Central memory CD8-positive, alpha-beta T cell (primary cell): ENCODE measurements around the gene TUBGCP2.

Experiments used
- ATAC-seq: fragments of 150-1000 bp; cut with Tn5 transposase; replicated peaks from 2 replicates; pipeline ENCODE4 v1.10.0; 2022; ENCODE audit warnings: mild to moderate bottlenecking, moderate FRiP score, moderate number of reproducible peaks; ENCODE audit not compliant: poor library complexity, severe bottlenecking; ENCODE audit errors: extremely low read depth
- DNase-seq, 2 donors: peaks; one replicate each; pipeline ENCODE4 v3.0.0; 2021; ENCODE audit warnings: low spot score in 2 of 2
- H3K27ac Mint-ChIP-seq: one replicate; pipeline ENCODE4 v1.8.0; 2022; ENCODE audit warnings: low read depth, mild to moderate bottlenecking, moderate library complexity, mixed read lengths
- H3K27me3 Mint-ChIP-seq: one replicate; pipeline ENCODE4 v1.8.0; 2022; ENCODE audit warnings: mixed read lengths
- H3K36me3 Mint-ChIP-seq: one replicate; pipeline ENCODE4 v1.8.0; 2022; ENCODE audit warnings: mild to moderate bottlenecking, moderate library complexity, mixed read lengths; ENCODE audit not compliant: insufficient read depth
- H3K4me1 Mint-ChIP-seq: one replicate; pipeline ENCODE4 v1.8.0; 2022; ENCODE audit warnings: mixed read lengths
- H3K4me3 Mint-ChIP-seq: one replicate; pipeline ENCODE4 v1.8.0; 2022; ENCODE audit warnings: mild to moderate bottlenecking, moderate library complexity, mixed read lengths
- H3K9me3 Mint-ChIP-seq: one replicate; pipeline ENCODE4 v1.8.0; 2022; ENCODE audit warnings: mixed read lengths

TUBGCP2 gene

DNA sequence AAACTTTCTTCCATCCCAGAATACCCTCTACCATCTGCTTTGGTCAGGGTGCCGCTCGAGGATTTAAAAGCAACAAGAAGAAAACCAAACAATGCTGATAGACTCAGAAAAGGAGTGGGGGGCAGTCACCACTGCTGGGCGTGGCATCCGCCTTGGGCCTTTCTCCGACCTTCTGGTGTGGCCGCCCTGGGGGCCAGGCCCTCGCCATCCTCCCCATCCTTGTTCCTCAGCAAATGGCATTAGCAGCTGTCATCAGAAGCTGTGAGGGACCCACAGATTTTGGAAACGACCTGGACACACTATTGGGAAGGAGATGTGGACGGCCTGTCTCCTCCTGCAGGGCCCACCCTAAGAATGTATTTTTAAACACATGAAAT is 4.1 kb upstream of the TUBGCP2 start:
- H3K4me1 Mint-ChIP-seq: peaks cover 15% of the 10 kb centered on the region
- H3K4me3 Mint-ChIP-seq: no peak overlapping the region
- ATAC-seq (no peak), DNase-seq (no peak)
- no peak overlapping the region for H3K27ac Mint-ChIP-seq
- no peaks in the 10 kb centered on the region for H3K9me3 Mint-ChIP-seq
- H3K36me3 Mint-ChIP-seq: peaks cover 21% of the 10 kb centered on the region
- no peaks in the 10 kb centered on the region for H3K27me3 Mint-ChIP-seq

- H3K27ac Mint-ChIP-seq: no peak overlapping the region
Observed at GRCh38 chr10:133312016-133312768, 3.5 kb upstream of the TUBGCP2 start.

DNA sequence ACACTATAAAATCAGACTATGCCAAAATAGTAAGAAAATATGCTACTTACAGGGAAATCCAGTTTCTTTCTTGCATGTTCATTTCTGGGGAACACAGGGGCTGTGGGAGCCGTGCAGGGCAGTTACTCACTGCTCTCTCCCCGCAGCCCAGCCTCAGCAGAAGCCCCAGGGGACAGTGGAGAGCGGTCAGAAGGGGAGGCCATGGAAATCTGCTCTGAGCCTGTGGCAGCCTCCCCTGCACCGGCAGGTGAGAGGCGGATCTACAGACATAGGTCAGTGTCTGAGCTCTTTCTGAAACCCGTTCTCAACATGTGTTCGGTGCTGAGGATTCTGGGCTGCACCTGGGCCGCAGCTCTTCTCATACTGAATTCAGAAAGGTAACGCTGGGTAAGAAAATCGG is 2.9 kb upstream of the TUBGCP2 start:
- H3K4me1 Mint-ChIP-seq: peaks cover 25% of the 10 kb centered on the region
- H3K27me3 Mint-ChIP-seq: no peaks in the 10 kb centered on the region
- peaks cover 25% of the 10 kb centered on the region for H3K36me3 Mint-ChIP-seq
- H3K4me3 Mint-ChIP-seq: no peak overlapping the region
- no peak overlapping the region for H3K27ac Mint-ChIP-seq
- ATAC-seq (no peak), DNase-seq (no peak)
- no peaks in the 10 kb centered on the region for H3K9me3 Mint-ChIP-seq

More at GRCh38 chr10:133312016-133312768, 3.5 kb upstream of the TUBGCP2 start:
- Mint-ChIP-seq H3K4me1 (peaks cover 21% of the 10 kb centered on the region), H3K36me3 (peaks cover 25% of the 10 kb centered on the region), H3K27me3 (no peaks in the 10 kb centered on the region), H3K9me3 (no peaks in the 10 kb centered on the region), H3K4me3 (no peak overlapping the region)
- DNase-seq (no peak), ATAC-seq (no peak)

- Mint-ChIP-seq H3K4me1 (peaks cover 25% of the 10 kb centered on the region), H3K27me3 (no peaks in the 10 kb centered on the region), H3K9me3 (no peaks in the 10 kb centered on the region), H3K27ac (no peak overlapping the region), H3K4me3 (no peak overlapping the region), H3K36me3 (peaks cover 25% of the 10 kb centered on the region)
- ATAC-seq (no peak), DNase-seq (no peak)
Observed at GRCh38 chr10:133310789-133311188, 2.1 kb upstream of the TUBGCP2 start.

DNA sequence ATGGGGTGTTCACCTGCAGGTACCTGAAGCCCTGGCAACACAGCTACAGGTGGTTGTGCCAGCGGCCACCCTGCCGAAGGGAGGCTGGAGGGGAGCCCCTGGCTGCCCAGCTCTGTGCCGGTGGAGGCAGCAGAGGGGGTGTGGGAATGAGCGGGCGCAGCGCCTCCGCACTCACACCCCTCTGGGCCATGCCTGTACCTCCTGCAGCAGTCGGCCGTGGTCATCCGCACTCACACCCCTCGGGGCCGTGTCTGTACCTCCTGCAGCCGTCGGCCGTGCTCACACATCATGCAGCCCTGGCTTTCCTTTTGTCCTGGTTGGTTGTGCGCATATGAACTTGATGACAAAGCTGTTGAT is 1.7 kb upstream of the TUBGCP2 start:
- Mint-ChIP-seq H3K27me3 (no peaks in the 10 kb centered on the region), H3K27ac (no peak overlapping the region), H3K9me3 (no peaks in the 10 kb centered on the region), H3K36me3 (peaks cover 25% of the 10 kb centered on the region), H3K4me1 (peaks cover 29% of the 10 kb centered on the region), H3K4me3 (no peak overlapping the region)
- no peak for DNase-seq
- ATAC-seq: no peak

GRCh38 chr10:133309720-133310398 is 1.2 kb upstream of the TUBGCP2 start:
- no peak for ATAC-seq
- H3K36me3 Mint-ChIP-seq: peaks cover 25% of the 10 kb centered on the region
- peak overlapping the region; percentile 95 for H3K4me3 Mint-ChIP-seq
- H3K4me1 Mint-ChIP-seq: peaks cover 34% of the 10 kb centered on the region
- H3K9me3 Mint-ChIP-seq: no peaks in the 10 kb centered on the region
- DNase-seq: no peak
- H3K27ac Mint-ChIP-seq: peak overlapping the region; percentile 100
- H3K27me3 Mint-ChIP-seq: no peaks in the 10 kb centered on the region

DNA sequence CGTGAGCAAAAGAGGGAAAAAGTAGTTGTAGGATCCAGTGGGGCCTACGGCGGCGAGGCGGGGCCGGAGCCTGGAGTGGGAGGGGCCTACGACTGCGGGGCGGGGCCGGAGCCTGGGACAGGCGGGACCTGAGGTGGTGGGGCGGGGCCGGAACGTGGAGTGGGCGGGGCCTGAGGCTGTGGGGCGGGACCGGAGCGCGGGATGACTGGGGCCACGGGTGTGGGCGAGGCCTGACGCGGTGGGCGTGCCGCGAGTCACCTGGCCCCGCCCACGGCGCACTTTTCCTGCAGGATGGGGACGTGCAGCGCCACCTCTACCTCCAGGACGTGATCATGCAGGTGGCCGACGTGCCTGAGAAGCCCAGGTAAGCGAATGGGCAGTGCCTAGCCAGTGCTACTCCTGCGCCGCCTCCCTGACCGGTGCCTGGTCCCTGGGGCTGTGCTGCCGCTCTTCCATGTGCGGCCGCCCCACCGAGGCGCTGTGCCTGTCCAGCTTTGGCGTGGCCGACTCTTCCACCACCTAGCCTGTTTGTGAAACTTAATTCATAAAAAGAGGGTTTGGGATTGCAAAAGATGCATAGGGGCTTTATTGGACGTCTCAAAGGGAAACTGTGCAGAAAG is 538 bp upstream of the TUBGCP2 start:
- Mint-ChIP-seq H3K27ac (peak overlapping the region; percentile 100), H3K4me1 (peaks cover 32% of the 10 kb centered on the region), H3K27me3 (no peaks in the 10 kb centered on the region), H3K4me3 (peak overlapping the region; percentile 95), H3K36me3 (peaks cover 25% of the 10 kb centered on the region), H3K9me3 (no peaks in the 10 kb centered on the region)
- ATAC-seq: peak; percentile 56
- peak; percentile 91 to 93 for DNase-seq

- ATAC-seq: peak; percentile 72
- Mint-ChIP-seq H3K27me3 (no peaks in the 10 kb centered on the region), H3K4me3 (peak overlapping the region; percentile 95), H3K9me3 (no peaks in the 10 kb centered on the region), H3K4me1 (peaks cover 37% of the 10 kb centered on the region), H3K36me3 (peaks cover 27% of the 10 kb centered on the region), H3K27ac (peak overlapping the region; percentile 100)
- DNase-seq: peak; percentile 82 to 84
Observed at GRCh38 chr10:133307776-133308420, 774 bp downstream of the TUBGCP2 start.

DNA sequence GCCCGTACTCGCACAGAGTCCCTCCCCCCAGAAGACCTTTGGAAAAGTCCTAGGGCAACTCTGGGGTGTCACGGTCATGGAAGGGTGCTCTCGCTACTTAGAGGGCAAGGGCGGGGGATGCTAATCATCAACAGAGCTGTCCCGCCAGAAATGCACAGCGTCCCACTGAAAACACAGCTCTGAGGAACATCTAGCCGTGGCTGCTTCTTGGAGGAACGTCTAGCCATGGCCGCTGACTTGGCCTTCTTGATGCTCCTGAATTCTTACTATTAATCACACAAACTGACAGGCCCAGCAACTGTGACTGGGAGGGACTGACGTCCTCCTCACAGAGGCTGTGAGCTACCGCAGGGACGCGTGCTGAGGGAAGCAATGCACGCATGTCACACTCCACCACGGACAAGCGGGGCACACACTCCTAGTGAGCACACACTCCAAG is 1.7 kb downstream of the TUBGCP2 start:
- Mint-ChIP-seq H3K27me3 (no peaks in the 10 kb centered on the region), H3K27ac (peak overlapping the region; percentile 100), H3K36me3 (peaks cover 29% of the 10 kb centered on the region), H3K4me3 (peak overlapping the region; percentile 95), H3K4me1 (peaks cover 37% of the 10 kb centered on the region), H3K9me3 (no peaks in the 10 kb centered on the region)
- no peak for DNase-seq
- ATAC-seq: no peak

- no peak for DNase-seq
- Mint-ChIP-seq H3K4me3 (no peak overlapping the region), H3K36me3 (peaks cover 33% of the 10 kb centered on the region), H3K27me3 (no peaks in the 10 kb centered on the region), H3K27ac (no peak overlapping the region), H3K9me3 (no peaks in the 10 kb centered on the region), H3K4me1 (peaks cover 37% of the 10 kb centered on the region)
- no peak for ATAC-seq
Observed at GRCh38 chr10:133306097-133306476, 2.6 kb downstream of the TUBGCP2 start.

DNA sequence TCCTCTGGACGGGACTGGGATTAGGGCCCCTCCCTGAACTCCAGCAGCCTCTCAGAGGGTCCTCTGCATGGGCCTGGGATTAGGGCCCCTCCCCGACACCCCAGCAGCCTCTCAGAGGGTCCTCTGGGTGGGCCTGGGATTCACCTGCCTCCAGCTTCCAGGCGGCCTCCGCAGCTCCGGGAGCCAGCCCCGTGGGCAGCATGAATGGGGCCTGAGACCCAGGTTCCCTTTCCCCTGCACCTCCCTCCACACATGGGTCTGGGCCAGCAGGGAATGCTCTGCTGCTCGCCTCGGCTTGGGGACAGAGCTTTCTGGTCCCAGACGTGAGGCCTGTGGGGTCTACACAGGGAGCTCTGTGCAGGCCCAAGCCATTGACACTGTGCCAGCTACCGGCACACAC is 5.5 kb downstream of the TUBGCP2 start:
- H3K27ac Mint-ChIP-seq: no peak overlapping the region
- no peak for ATAC-seq
- no peak overlapping the region for H3K4me3 Mint-ChIP-seq
- no peak for DNase-seq
- peaks cover 43% of the 10 kb centered on the region for H3K36me3 Mint-ChIP-seq
- no peaks in the 10 kb centered on the region for H3K9me3 Mint-ChIP-seq
- no peaks in the 10 kb centered on the region for H3K27me3 Mint-ChIP-seq
- peaks cover 41% of the 10 kb centered on the region for H3K4me1 Mint-ChIP-seq

DNA sequence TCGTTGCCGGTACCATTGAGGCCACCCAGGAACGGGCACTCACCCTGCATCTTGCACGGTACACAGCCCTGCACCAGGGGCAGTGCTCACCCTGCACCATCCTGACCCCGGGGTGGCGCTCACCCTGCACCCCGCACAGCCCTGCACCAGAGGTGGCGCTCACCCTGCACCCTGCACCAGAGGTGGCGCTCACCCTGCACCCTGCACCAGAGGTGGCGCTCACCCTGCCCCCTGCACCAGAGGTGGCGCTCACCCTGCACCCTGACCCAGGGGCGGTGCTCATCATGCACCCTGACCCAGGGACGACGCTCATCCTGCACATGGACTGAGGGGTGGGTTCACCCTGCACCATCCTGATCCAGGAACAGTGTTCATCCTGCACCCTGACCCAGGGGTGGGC is 6.4 kb downstream of the TUBGCP2 start:
- ATAC-seq (no peak), DNase-seq (no peak)
- Mint-ChIP-seq H3K27me3 (no peaks in the 10 kb centered on the region), H3K36me3 (peaks cover 43% of the 10 kb centered on the region), H3K27ac (no peak overlapping the region), H3K4me3 (no peak overlapping the region), H3K9me3 (no peaks in the 10 kb centered on the region), H3K4me1 (peaks cover 31% of the 10 kb centered on the region)
